ENCODE measurements around the gene ARPC4. TPM values are rescaled to one million over a fixed set of nuclear protein-coding genes. Genes with fewer than 3 reads are reported as not detected.

The ARPC4 gene
- 157 to 244 TPM (median 171 TPM) in 5 replicates for total RNA-seq (2022; extraction: Qiagen RNA extraction)

DNA sequence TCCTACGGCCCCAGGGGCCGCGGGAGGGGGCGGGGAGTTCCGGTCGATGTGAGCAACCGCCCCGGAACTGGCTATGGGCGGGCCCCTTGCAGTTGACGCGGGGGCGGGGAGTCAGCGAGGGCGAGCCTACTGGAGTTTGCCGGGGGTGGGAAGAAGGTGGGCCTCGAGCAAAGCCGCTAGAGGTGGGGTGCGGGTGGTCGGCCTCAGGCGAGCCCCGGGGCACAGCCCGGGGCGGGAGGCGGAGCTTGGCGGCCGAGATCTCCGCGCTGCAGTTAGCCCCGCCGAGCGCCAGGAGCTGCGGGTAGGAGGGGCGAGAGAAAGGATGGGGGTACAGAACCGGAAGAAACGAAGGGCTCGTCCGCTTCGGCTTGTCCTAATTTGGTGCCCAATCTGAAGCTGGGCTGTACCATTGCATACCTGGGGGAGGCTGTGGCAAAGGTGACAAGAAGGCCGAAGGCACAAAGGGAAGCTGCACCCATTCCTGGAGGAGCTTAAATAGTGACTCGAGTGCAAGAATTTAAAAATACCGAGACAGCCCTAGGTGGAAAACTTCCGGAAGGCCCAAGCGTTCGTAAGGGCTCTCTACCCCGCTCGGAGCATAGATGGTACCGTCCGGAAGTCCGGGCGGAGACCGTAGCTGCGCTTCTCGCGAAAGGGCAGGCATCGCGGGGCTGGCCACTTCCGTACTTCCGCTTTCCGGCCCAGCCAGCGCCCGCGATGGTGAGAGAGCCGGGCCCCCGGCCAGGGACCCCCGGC, at the start of gene ARPC4, which contains the start of gene TADA3:
TSS of gene ARPC4 (plus strand) at position 678 of the 756 bp plus-strand sequence. CDS start at position 718, 40 bp downstream.
TSS of gene TADA3 (minus strand) at position 69 of the 756 bp plus-strand sequence. CDS start 1,007 bp downstream, outside the sequence.

DNA sequence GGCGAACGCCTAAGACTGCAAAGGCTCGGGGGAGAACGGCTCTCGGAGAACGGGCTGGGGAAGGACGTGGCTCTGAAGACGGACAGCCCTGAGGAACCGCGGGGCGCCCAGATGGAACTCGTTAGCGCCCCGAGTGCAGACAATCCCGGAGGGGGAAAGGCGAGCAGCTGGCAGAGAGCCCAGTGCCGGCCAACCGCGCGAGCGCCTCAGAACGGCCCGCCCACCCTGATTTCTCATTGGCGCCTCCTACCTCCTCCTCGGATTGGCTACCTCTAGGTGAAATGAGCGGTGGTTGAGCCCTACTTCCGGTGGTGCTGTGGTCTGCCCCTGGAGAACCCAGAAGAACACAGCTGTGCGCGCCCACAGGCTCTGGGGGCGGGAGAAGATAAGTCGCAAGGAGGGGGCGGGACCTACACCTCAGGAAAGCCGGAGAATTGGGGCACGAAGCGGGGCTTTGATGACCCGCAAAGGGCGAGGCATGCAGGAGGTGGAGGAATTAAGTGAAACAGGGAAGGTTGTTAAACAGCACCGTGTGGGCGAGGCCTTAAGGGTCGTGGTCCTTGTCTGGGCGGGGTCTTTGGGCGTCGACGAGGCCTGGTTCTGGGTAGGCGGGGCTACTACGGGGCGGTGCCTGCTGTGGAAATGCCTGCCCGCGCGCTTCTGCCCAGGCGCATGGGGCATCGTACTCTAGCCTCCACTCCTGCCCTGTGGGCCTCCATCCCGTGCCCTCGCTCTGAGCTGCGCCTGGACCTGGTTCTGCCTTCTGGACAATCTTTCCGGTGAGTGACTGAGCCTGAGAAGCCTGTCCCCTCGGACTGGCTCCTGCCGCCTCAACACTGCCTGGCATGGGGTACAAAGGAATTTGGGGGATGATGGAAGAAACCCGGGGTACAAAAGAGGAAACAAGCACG, 43.0 kb upstream of the ARPC4 start, which contains the start of gene OGG1:
TSS of gene OGG1 (plus strand) at position 308 of the 911 bp plus-strand sequence. CDS start at position 643, 335 bp downstream.

DNA sequence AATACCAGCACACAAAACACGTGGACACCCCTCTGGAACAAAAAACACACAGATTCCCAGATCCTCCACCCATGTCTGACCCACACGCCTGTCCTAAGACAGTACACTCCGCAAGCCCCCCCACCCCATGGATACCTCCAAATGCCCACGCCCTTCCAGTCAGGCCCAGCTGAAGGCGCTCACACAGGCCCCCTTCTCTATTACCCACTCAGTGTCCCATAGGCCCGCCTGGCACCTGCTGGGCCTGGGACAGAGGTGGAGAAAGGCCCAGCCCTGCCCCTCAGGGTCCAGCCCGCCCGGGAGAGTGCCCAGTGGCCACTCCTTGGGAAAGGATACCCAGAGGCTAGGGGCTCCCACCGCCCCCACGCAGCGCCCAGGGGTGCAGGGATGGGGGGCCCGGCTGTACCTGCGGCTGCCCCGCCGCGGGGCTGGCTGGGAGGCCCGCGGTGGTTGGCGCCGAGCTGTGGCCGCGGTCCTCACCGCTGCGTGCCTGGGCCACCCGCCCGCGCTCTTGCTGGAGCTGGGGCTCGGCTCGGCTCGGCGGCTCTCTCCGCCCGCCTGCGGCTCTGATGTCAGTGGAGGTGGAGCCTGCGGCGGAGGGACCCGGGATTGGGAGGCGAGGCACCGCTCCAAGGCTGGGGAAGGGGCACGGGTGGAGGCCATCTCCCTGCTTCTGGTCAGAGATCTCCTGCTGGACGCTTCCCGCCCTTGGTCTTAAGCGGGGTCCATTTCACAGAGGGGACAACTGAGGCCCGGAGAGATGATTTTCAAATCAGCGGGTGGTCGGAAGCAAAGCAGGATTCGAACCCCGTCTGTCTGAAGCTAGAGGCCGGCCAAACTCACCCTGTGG, 23.2 kb upstream of the ARPC4 start, which contains the start of gene CAMK1:
TSS of gene CAMK1 (minus strand) at position 522 of the 850 bp plus-strand sequence. CDS start 2,198 bp downstream, outside the sequence.

DNA sequence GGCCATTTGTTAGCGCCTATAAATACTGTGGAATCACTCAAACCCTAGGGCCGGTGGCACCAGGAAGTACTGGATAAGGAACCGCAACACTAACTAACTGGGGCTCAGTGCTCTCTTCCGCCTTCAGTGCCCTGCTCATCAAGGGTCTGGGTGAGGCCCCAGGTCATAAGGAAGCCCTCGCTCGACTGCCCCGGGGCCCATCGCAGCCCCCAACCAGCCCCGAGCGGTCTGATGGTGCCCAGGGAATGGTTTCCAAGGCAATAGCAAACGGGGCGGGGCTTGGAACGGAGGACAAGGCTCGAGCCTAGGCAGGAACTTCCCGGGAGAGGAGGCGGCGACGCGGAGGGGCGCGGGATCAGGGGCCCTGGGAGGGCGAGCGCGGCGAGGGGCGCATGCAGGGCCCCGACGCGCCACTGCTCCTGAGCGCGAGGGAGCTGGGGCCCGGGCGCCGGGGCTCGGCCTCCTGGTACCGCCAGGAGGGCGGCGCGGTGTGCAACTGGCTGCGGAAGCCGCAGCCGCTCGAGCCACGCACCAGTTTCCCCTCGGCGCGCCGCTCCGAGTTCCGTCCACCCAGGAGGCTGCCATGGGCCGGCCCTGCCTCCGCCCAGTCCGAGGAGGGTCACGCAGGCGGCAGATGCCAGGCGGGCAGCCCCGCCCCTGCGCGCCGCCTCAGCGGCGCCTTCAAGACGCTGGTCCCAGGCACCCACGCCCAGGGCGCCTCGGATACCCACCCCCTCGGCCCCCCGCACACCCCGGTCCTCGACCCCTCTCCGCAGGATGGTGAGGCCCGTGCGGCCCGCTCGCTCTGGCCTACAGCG, 16.9 kb downstream of the ARPC4 start, which contains the start of gene TTLL3:
TSS of gene TTLL3 (plus strand) at position 648 of the 818 bp plus-strand sequence. CDS start 400 bp downstream, outside the sequence.

DNA sequence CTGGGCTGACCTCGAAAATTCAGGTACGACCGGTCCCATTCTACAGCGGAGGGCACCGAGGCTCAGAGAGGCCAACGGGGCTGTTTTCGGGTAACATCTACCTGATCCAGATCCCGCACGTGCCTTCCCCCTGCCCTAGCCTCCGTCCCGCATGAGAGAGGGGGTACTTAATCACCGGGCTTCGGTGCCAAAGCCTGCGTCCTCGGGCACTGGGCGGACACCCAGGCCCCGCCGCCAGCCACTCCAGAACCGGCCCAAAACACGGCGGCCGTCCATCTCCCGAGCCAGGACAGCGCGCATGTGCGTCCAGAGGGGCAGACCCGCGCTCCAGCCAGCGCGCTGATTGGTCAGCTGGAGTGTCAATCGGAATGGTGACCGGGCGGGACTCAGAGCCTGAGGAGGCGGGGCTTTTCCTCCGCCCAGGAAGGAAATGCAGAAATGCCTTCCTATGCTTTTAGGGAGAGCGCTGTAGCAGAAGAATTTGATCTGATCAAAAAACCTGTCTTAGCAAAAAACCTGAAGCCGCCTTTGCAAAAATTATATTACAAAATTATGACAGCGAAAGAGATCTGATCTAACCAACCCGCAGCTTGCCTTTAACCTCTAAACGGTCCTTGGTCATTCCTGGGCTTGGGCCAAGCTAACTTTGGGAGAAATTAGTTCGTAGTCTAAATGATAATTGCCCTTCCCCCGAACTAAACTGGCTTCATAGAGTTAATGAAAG, 51.0 kb downstream of the ARPC4 start, which contains the start of gene RPUSD3:
TSS of gene RPUSD3 (minus strand) at position 294 of the 724 bp plus-strand sequence. CDS start at position 276, 18 bp downstream.

Other genes with a start within 250 kb of the ARPC4 start
- 0.06 to 0.21 TPM (median 0.08 TPM) in 5 replicates for gene LHFPL4, start 239.3 kb upstream of the ARPC4 start, total RNA-seq (2022; extraction: Qiagen RNA extraction)
- 27.1 to 30.2 TPM (median 29.1 TPM) in 5 replicates for gene MTMR14, start 143.6 kb upstream of the ARPC4 start, total RNA-seq (2022; extraction: Qiagen RNA extraction)
- gene CPNE9, start 89.2 kb upstream of the ARPC4 start, total RNA-seq (2022; extraction: Qiagen RNA extraction) = 0.05 to 0.25 TPM (median 0.14 TPM) in 4 of 5 replicates, not detected in the other
- 13.1 to 19.7 TPM (median 19.2 TPM) in 5 replicates for gene BRPF1, start 61.3 kb upstream of the ARPC4 start, total RNA-seq (2022; extraction: Qiagen RNA extraction)
- gene OGG1, start 43.1 kb upstream of the ARPC4 start, total RNA-seq (2022; extraction: Qiagen RNA extraction) = 14.4 to 18.5 TPM (median 17.8 TPM) in 5 replicates
- 14.0 to 17.7 TPM (median 16.9 TPM) in 5 replicates for gene CAMK1, start 23.1 kb upstream of the ARPC4 start, total RNA-seq (2022; extraction: Qiagen RNA extraction)
- gene TADA3, start 609 bp upstream of the ARPC4 start, total RNA-seq (2022; extraction: Qiagen RNA extraction) = 55.8 to 64.5 TPM (median 61.7 TPM) in 5 replicates
- gene TTLL3, start 17.2 kb downstream of the ARPC4 start, total RNA-seq (2022; extraction: Qiagen RNA extraction) = 4.7 to 6.7 TPM (median 6.5 TPM) in 5 replicates
- gene RPUSD3, start 50.9 kb downstream of the ARPC4 start, total RNA-seq (2022; extraction: Qiagen RNA extraction) = 49.4 to 60.8 TPM (median 58.3 TPM) in 5 replicates
- 75.0 to 96.1 TPM (median 82.6 TPM) in 5 replicates for gene CIDEC, start 87.2 kb downstream of the ARPC4 start, total RNA-seq (2022; extraction: Qiagen RNA extraction)
- 85.1 to 101 TPM (median 91.0 TPM) in 5 replicates for gene JAGN1, start 97.5 kb downstream of the ARPC4 start, total RNA-seq (2022; extraction: Qiagen RNA extraction)
- 0.88 to 1.7 TPM (median 1.5 TPM) in 5 replicates for gene IL17RE, start 109.8 kb downstream of the ARPC4 start, total RNA-seq (2022; extraction: Qiagen RNA extraction)
- gene IL17RC, start 124.0 kb downstream of the ARPC4 start, total RNA-seq (2022; extraction: Qiagen RNA extraction) = 26.8 to 35.6 TPM (median 28.7 TPM) in 5 replicates
- gene CRELD1, start 140.8 kb downstream of the ARPC4 start, total RNA-seq (2022; extraction: Qiagen RNA extraction) = 10.1 to 15.5 TPM (median 13.5 TPM) in 5 replicates
- gene PRRT3, start 159.3 kb downstream of the ARPC4 start, total RNA-seq (2022; extraction: Qiagen RNA extraction) = 1.2 to 1.9 TPM (median 1.7 TPM) in 5 replicates
- gene EMC3, start 193.8 kb downstream of the ARPC4 start, total RNA-seq (2022; extraction: Qiagen RNA extraction) = 104 to 143 TPM (median 110 TPM) in 5 replicates
- 18.3 to 21.7 TPM (median 20.2 TPM) in 5 replicates for gene FANCD2, start 233.4 kb downstream of the ARPC4 start, total RNA-seq (2022; extraction: Qiagen RNA extraction)